WI38 (cell line): ENCODE results near the gene CACNA2D1.

Source experiments
- H3K4me3 ChIP-seq: 2 replicates; pipeline ENCODE4 v1.5.1; 2011; ENCODE audit warnings: low read depth, mild to moderate bottlenecking, control low read depth, low read length
- TF ChIP-seq, protein P1 (sequence below): IDR thresholded peaks from 2 replicates; pipeline ENCODE4 v1.5.1; 2012; ENCODE audit warnings: low read depth, mild to moderate bottlenecking, control low read depth, low read length

Gene CACNA2D1

GRCh38 chr7:82274681-82275080 is 168.9 kb downstream of the CACNA2D1 start:
- TF ChIP-seq, protein P1, sequence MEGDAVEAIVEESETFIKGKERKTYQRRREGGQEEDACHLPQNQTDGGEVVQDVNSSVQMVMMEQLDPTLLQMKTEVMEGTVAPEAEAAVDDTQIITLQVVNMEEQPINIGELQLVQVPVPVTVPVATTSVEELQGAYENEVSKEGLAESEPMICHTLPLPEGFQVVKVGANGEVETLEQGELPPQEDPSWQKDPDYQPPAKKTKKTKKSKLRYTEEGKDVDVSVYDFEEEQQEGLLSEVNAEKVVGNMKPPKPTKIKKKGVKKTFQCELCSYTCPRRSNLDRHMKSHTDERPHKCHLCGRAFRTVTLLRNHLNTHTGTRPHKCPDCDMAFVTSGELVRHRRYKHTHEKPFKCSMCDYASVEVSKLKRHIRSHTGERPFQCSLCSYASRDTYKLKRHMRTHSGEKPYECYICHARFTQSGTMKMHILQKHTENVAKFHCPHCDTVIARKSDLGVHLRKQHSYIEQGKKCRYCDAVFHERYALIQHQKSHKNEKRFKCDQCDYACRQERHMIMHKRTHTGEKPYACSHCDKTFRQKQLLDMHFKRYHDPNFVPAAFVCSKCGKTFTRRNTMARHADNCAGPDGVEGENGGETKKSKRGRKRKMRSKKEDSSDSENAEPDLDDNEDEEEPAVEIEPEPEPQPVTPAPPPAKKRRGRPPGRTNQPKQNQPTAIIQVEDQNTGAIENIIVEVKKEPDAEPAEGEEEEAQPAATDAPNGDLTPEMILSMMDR = no peak
- no peak overlapping the region for H3K4me3 ChIP-seq

DNA sequence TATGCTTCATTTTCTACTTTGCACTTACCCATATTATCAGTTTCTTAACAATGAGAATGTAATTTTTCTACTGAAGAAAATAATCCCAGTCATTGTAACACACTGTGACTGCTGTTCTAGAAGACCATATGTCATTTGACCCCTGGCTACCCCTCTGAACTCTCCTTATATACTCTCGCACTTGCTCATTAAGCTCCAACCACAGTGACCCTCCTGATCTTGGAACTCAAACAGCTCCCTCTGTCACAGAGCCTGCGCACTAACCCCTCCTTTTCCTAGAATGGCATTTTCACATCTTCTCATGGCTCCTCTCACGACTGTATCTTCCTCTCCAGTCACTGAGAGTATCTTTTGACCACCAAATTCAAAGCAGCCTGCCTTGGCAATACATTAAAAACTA is 169.7 kb downstream of the CACNA2D1 start:
- no peak overlapping the region for H3K4me3 ChIP-seq
- TF ChIP-seq, protein P1 = no peak

DNA sequence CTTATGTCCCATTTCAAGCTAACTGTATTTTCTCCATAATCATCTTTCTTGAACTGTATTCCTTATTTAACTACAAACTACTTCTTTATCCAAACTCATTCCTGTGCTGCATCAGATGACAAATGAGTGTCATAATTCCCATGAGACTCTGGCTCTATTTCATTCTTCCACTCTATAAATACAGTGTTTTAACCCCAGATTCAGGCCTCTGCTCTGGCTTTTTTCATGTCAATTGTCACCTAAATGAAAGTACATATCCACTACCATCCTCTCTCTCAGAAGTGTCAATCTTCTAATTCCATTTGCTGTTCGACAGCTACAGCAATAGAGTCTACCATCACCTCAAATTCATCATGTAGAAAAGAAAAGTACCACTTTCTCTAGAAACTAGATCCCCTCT is 172.7 kb downstream of the CACNA2D1 start:
- TF ChIP-seq, protein P1 = no peak
- no peak overlapping the region for H3K4me3 ChIP-seq

- H3K4me3 ChIP-seq = no peak overlapping the region
- TF ChIP-seq, protein P1 = no peak
Measured at GRCh38 chr7:82268632-82269031, 174.9 kb downstream of the CACNA2D1 start.

GRCh38 chr7:82266081-82266480 is 177.5 kb downstream of the CACNA2D1 start:
- TF ChIP-seq, protein P1 = no peak
- no peak overlapping the region for H3K4me3 ChIP-seq

DNA sequence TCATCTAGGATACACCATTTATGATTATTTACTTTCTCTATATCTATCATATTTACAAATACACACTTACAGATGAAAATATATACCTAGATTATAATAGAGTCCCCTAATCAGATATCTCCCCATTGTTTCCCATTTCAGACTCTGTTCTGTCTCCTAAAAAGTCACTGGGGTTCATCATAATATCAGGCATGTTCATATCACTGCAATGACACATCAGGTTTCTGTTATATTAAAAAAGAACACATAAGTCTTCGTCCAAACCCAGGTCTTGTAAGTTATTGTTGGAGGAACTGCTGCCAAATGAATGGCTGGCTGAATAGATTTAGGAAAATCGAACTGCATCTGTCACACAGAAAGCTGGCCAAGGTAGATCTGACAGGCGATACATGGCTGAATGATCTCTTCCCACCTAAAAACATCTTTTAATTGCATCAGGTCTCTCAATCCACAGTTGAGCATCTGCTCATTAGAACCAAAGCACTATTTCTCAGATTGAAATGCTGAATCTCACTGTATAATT is 178.7 kb downstream of the CACNA2D1 start:
- H3K4me3 ChIP-seq = no peak overlapping the region
- TF ChIP-seq, protein P1 = no peak

GRCh38 chr7:82263920-82264782 is 179.4 kb downstream of the CACNA2D1 start:
- H3K4me3 ChIP-seq = no peak overlapping the region
- TF ChIP-seq, protein P1 = no peak
